OCI-LY7 (cell line): ENCODE results near the gene ALK.

Experiments used
- EZH2phosphoT487 ChIP-seq: fragments of 200-600 bp; sonication (generic); IDR thresholded peaks from 2 replicates; pipeline ENCODE4 v1.6.1; 2018; ENCODE audit warnings: low read depth, borderline replicate concordance, mild to moderate bottlenecking, mixed run types, antibody characterized with exemption, low read length, moderate library complexity, mixed read lengths
- TF ChIP-seq, protein P1 (sequence below): fragments of 200-600 bp; sonication (generic); conservative IDR thresholded peaks from 2 replicates; pipeline ENCODE4 v1.5.1; 2014; ENCODE audit warnings: mild to moderate bottlenecking, antibody characterized with exemption, low read length, moderate library complexity, mixed read lengths

GRCh38 chr2:29557268-29557667 lies 364.1 kb downstream of the ALK start:
- TF ChIP-seq, protein P1, sequence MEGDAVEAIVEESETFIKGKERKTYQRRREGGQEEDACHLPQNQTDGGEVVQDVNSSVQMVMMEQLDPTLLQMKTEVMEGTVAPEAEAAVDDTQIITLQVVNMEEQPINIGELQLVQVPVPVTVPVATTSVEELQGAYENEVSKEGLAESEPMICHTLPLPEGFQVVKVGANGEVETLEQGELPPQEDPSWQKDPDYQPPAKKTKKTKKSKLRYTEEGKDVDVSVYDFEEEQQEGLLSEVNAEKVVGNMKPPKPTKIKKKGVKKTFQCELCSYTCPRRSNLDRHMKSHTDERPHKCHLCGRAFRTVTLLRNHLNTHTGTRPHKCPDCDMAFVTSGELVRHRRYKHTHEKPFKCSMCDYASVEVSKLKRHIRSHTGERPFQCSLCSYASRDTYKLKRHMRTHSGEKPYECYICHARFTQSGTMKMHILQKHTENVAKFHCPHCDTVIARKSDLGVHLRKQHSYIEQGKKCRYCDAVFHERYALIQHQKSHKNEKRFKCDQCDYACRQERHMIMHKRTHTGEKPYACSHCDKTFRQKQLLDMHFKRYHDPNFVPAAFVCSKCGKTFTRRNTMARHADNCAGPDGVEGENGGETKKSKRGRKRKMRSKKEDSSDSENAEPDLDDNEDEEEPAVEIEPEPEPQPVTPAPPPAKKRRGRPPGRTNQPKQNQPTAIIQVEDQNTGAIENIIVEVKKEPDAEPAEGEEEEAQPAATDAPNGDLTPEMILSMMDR = no peak
- no peak for TF ChIP-seq EZH2phosphoT487
